NCI-H446 (cell line): Measurements from ENCODE around the gene SCGB2B2.
A peak's percentile ranks its signal among the peaks of the same experiment; 100 is the strongest.
"Not testable (repeated sequence)": the region's sequence is repeated elsewhere in the genome, so short reads cannot be mapped to it uniquely, and the experiment has no call there.

ENCODE experiments used
- DNase-seq, 2 experiments: peaks; one replicate each; lab custom pipeline; 2025; lab: John Stamatoyannopoulos, UW

SCGB2B2 gene, protein sequence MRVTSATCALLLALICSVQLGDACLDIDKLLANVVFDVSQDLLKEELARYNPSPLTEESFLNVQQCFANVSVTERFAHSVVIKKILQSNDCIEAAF

GRCh38 chr19:34676697-34677385 is at the start of gene SCGB2B2:
Gene SCGB2B2 (minus strand): TSS chr19:34677159. CDS start chr19:34594563, 82,596 bp downstream.
- DNase-seq = peak; percentile 89 to 93

- no peak for DNase-seq
Measured at GRCh38 chr19:34725400-34725799, 48.4 kb upstream of the SCGB2B2 start.

DNA sequence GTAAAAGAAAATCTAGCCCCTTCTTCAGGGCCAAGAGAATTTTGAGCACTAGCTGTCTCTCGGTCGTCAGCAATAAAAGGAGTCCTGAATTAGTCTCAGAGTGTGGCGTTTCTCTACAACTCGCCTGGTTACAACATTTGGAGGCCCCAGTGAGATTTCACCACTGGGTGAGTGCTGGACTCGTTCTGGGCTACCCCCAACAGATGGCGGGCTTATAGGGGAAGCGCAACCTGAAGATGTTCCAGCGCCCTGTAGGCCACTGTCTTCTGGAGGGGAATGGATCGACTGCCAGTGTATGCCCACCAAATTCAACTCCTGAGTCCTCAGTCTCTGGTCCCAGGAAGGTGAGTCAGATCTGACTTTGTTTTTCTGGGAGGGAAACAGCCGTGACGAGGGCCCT is 45.4 kb upstream of the SCGB2B2 start:
- no peak for DNase-seq

- no peak for DNase-seq
Measured at GRCh38 chr19:34715357-34715756, 38.4 kb upstream of the SCGB2B2 start.

- DNase-seq = no peak
Measured at GRCh38 chr19:34713262-34713637, 36.3 kb upstream of the SCGB2B2 start.

DNA sequence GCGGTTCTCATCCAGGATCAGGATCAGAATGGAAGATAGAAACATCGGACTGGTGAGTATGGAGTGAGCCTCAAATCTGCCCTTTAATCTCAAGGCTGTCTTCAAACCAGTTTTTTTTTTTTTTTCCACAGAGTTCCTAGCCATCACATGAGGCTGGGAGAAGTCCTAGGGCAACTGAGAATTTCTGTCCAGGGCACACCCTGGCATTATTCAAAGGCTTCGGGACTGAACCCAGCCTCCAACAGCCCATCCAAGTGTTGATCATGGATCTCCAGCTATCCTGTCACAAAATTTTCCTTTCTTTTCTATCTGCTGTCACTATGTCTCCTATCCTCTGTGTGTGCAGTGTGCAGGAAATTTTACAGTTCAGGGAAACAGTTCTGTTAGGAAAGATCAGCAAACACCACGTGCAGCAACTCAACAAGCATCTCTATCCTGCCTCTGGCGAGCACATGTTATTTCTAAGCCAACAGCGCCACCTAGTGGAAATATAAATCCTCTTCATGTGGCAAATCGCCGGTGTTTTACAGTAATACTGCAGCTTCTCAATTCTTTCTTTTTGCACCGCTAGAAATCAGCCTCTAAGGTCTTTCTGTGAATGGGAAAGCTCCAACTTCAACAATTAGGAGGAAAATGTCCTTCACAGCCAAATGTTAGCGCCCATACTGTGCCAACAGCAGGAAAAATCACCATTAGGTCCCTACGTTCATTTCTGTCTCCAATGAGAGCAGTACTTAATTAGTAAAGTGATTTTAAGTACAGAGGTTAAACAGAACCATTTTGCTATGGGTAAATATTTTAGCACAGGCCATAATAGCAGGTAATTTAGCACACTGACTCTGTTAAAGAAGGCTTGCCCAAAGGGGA is 35.7 kb upstream of the SCGB2B2 start:
- peak; percentile 65 to 86 for DNase-seq

GRCh38 chr19:34711890-34712289 is 34.9 kb upstream of the SCGB2B2 start:
- DNase-seq = no peak

- DNase-seq = no peak
Measured at GRCh38 chr19:34707661-34708060, 30.7 kb upstream of the SCGB2B2 start.

- no peak for DNase-seq
Measured at GRCh38 chr19:34692549-34692948, 15.6 kb upstream of the SCGB2B2 start.

GRCh38 chr19:34690372-34690771 is 13.4 kb upstream of the SCGB2B2 start:
- DNase-seq = no peak

- no peak for DNase-seq
Measured at GRCh38 chr19:34688592-34688991, 11.6 kb upstream of the SCGB2B2 start.

- DNase-seq = no peak
Measured at GRCh38 chr19:34687348-34687747, 10.4 kb upstream of the SCGB2B2 start.

DNA sequence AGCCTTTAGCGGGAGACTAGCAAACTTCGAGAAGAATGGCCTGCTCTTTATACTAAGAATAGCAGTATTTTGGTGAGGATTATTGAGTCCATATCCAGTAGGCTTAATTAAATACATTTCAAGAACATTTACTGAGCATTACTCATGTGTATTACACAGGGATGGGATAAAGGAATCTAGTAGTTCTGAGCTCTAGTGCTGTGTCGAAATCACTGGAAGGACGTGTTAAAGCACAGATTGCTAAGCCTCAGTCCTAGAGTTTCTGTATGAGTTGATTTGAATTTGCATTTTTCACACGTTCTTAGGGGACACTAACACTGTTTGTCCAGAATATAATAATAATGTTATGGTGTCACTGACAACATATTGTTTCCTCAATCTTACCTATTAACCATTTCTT is 9.5 kb upstream of the SCGB2B2 start:
- no peak for DNase-seq

GRCh38 chr19:34685266-34685665 is 8.3 kb upstream of the SCGB2B2 start:
- not testable (repeated sequence) for DNase-seq

DNA sequence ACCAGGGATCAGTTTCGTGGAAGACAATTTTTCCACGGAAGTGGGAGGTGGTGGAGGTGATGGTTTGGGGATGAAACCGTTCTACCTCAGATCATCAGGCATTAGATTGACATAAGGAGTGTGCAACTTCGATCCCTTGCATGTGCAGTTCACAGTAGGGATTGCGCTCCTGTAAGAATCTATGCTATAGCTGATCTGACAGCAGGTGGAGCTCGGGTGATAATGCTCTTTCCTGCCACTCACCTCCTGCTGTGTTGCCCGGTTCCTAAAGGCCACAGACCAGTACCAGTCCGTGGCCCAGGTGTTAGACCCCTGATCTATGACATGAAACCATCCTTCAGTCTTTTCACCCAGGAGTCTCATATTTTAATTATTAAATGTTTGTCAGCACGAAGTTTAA is 4.5 kb upstream of the SCGB2B2 start:
- no peak for DNase-seq

GRCh38 chr19:34678421-34678820 is 1.5 kb upstream of the SCGB2B2 start:
- DNase-seq = no peak

- DNase-seq = no peak
Measured at GRCh38 chr19:34678085-34678412, 1.1 kb upstream of the SCGB2B2 start.

GRCh38 chr19:34677386-34678084 is 576 bp upstream of the SCGB2B2 start, which contains the start of gene ZNF302:
Gene ZNF302 (plus strand): TSS chr19:34677678. CDS start chr19:34678805, 1,127 bp downstream.
- DNase-seq = peak; percentile 93 to 98

- DNase-seq = no peak
Measured at GRCh38 chr19:34675919-34676318, 1.0 kb downstream of the SCGB2B2 start.

DNA sequence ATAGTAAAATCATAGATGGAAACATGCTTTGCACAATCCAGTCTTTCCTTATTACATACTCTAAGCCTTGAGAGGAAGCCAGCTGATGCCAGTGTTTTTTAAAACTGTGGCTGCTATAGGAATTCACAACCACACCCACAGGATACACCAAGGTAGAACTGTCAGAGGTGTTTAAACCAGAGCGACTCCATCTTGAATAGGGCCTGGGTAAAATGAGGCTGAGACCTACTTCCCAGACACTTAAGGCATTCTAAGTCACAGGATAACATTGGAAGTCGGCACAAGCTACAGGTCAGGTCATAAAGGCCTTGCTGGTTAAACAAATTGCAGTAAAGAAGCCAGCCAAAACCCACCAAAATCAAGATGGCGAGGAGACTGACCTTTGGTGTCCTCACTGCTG is 1.7 kb downstream of the SCGB2B2 start:
- no peak for DNase-seq

DNA sequence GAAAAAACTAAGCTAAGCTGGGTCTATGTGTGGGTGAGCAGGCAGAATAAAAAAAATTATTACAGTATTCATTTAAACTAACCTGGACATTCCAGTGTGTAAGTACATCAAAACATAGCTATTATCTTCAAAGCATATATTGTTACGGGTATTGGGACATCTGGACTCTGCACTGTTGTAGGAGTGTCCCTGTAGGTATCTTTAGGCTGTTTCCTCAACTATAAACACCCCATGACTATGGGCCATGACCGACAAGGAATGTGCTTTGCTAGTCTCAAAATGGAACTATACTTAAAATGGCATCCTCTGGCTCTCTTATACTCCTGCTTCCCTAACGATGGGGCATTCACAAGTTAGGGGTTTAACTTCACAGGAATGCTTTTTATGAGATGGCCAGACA is 3.4 kb downstream of the SCGB2B2 start:
- DNase-seq = no peak

DNA sequence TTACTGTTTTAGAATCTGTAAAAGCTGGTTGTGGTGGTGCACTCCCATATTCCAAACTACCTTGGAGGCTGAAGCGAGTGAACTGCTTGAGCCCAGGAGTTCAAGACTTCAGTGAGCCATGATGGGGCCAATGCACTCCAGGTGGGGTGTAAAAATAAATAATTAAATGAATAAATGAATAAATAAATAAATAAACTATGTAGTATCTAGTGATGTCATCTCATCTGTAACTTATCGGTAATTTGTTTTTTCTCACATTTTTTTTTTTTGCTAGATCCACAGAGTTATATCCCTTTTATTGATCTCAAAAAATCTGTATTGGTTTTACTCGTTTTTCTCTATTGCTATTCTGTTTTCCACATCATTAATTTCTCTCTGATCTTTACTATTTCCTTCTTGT is 5.0 kb downstream of the SCGB2B2 start:
- DNase-seq = no peak

DNA sequence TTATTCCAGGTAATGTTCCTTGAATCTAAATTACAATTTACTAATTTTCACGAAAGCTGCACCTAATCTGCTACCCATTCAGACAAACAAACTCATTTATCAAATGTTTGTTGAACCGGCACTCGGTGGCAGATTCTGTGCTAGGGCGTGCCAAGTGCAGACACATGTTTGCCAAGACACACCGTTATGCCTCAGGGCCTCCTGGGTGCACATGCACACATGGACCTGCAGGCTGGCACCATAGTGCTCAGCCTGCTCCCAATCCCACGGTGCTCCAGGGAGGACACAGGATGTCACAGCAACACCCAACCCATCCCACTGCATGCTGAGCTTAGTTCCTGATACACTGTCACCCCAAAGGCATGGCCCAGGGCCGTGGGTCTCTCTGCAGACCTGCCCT is 7.7 kb downstream of the SCGB2B2 start:
- peak in 1 of 2 experiments; percentile 51 for DNase-seq
